ENCODE measurements around the gene C1QTNF8.

Gene C1QTNF8

GRCh38 chr16:1141716-1142115 is 45.7 kb upstream of the C1QTNF8 start:
- DNase-seq (ENCODE audit: low spot score): no peak
- in situ Hi-C loops (cut with MboI; ENCODE audit: low sequenced_read_pairs, unreplicated experiment): no loop called here
- no peak for TF ChIP-seq CTCF (IDR thresholded peaks at IDR 0.05; ENCODE audit: borderline replicate concordance, control extremely low read depth, extremely low read depth, insufficient read depth, missing control alignments)

GRCh38 chr16:1141191-1141590 is 45.1 kb upstream of the C1QTNF8 start:
- no peak for DNase-seq (ENCODE audit: low spot score)
- TF ChIP-seq CTCF (IDR thresholded peaks at IDR 0.05; ENCODE audit: borderline replicate concordance, control extremely low read depth, extremely low read depth, insufficient read depth, missing control alignments): no peak
- in situ Hi-C loops (cut with MboI; ENCODE audit: low sequenced_read_pairs, unreplicated experiment): no loop called here

GRCh38 chr16:1140582-1141162 is 44.6 kb upstream of the C1QTNF8 start:
- no peak for DNase-seq (ENCODE audit: low spot score)
- in situ Hi-C loops (cut with MboI; ENCODE audit: low sequenced_read_pairs, unreplicated experiment): no loop called here
- TF ChIP-seq CTCF (IDR thresholded peaks at IDR 0.05; ENCODE audit: borderline replicate concordance, control extremely low read depth, extremely low read depth, insufficient read depth, missing control alignments): no peak

- in situ Hi-C loops (cut with MboI; ENCODE audit: low sequenced_read_pairs, unreplicated experiment): no loop called here
- TF ChIP-seq CTCF (IDR thresholded peaks at IDR 0.05; ENCODE audit: borderline replicate concordance, control extremely low read depth, extremely low read depth, insufficient read depth, missing control alignments): no peak
- DNase-seq (ENCODE audit: low spot score): no peak
Observed at GRCh38 chr16:1137604-1138003, 41.6 kb upstream of the C1QTNF8 start.

GRCh38 chr16:1135459-1135825 is 39.4 kb upstream of the C1QTNF8 start:
- DNase-seq (ENCODE audit: low spot score): no peak
- in situ Hi-C loops (cut with MboI; ENCODE audit: low sequenced_read_pairs, unreplicated experiment): no loop called here
- TF ChIP-seq CTCF (IDR thresholded peaks at IDR 0.05; ENCODE audit: borderline replicate concordance, control extremely low read depth, extremely low read depth, insufficient read depth, missing control alignments): no peak

GRCh38 chr16:1134776-1135458 is 38.9 kb upstream of the C1QTNF8 start:
- in situ Hi-C loops (cut with MboI; ENCODE audit: low sequenced_read_pairs, unreplicated experiment): no loop called here
- DNase-seq (ENCODE audit: low spot score): no peak
- no peak for TF ChIP-seq CTCF (IDR thresholded peaks at IDR 0.05; ENCODE audit: borderline replicate concordance, control extremely low read depth, extremely low read depth, insufficient read depth, missing control alignments)

All from GM13976 (cell line).